HepG2 (cell line): ENCODE results near the gene FBP2. TPM values are rescaled to one million over a fixed set of nuclear protein-coding genes. Genes with fewer than 3 reads are reported as not detected.

Source experiments
- ATAC-seq: fragments of 200-7000 bp; cut with Tn5 transposase; 3 replicates; pipeline ENCODE4 v1.9.1; 2020; ENCODE audit warnings: mild to moderate bottlenecking, moderate library complexity
- BruUV-seq: library from RNA; stranded (reverse); fragments of 400-500 nt; replicated peaks from 2 replicates; lab custom pipeline; 2021; lab: Mats Ljungman, UMichigan
- CTCF ChIA-PET: fragments of 300-600 bp; formaldehyde crosslinking; extraction: SDS; loops from one replicate; lab custom pipeline; 2021; ENCODE audit warnings: low total read pairs, inconsistent platforms, low intra/inter-chr PET ratio; lab: Yijun Ruan, JAX
- POLR2A ChIA-PET: fragments of 350-600 bp; sonication (Branson Sonifier 250); formaldehyde crosslinking; loops from one replicate; lab custom pipeline; 2020; ENCODE audit warnings: antibody characterized with exemption, inconsistent platforms; lab: Yijun Ruan, JAX
- DNase-seq: peaks from one replicate; pipeline ENCODE4 v3.0.0-alpha.2; 2015; ENCODE audit warnings: low spot score
- FAIRE-seq: peaks from 3 replicates; lab custom pipeline; 2011; peaks lifted over from hg19 to GRCh38; lab: Jason Lieb, UNC
- H2AFZ ChIP-seq: one replicate; pipeline ENCODE4 v1.6.1; 2011; ENCODE audit warnings: low read length, inconsistent platforms
- H3K27ac ChIP-seq: fragments of 300-600 bp; 3 replicates; pipeline ENCODE4 v1.8.0; 2011; ENCODE audit warnings: mixed run types, mild to moderate bottlenecking, mixed read lengths, low read length, inconsistent platforms; ENCODE audit not compliant: insufficient read depth; ENCODE audit errors: extremely low read length
- H3K27me3 ChIP-seq, 2 experiments: fragments of 200-600 bp in 1 of 2; 2 replicates in 1 of 2; 3 replicates in 1 of 2; pipeline versions ENCODE4 v1.6.0 to v1.8.0; 2011; ENCODE audit warnings: low read length in 2 of 2, mild to moderate bottlenecking in 2 of 2, moderate library complexity in 2 of 2, inconsistent platforms in 1 of 2; ENCODE audit not compliant: insufficient read depth in 2 of 2, control insufficient read depth in 1 of 2
- H3K36me3 ChIP-seq, 2 experiments: fragments of 200-600 bp in 1 of 2; replicated peaks in 1 of 2; 2 replicates in 1 of 2; 3 replicates in 1 of 2; pipeline versions ENCODE4 v1.5.1 to v1.8.0; 2011; ENCODE audit warnings: low read length in 2 of 2, inconsistent platforms in 1 of 2; ENCODE audit not compliant: insufficient read depth in 2 of 2, control insufficient read depth in 1 of 2
- H3K4me1 ChIP-seq: 2 replicates; pipeline ENCODE4 v1.5.1; 2012; ENCODE audit warnings: low read length, inconsistent platforms; ENCODE audit not compliant: insufficient read depth
- H3K4me2 ChIP-seq: 2 replicates; pipeline ENCODE4 v1.6.0; 2011; ENCODE audit warnings: low read depth, low read length, inconsistent platforms
- H3K4me3 ChIP-seq, 3 experiments: fragments of 200-600 bp in 1 of 3; sonication (generic), shearing (Covaris generic) in 1 of 3; replicated peaks in 1 of 3; 2 replicates each; pipeline ENCODE4 v1.5.1; 2011 to 2016; ENCODE audit warnings: low read length in 3 of 3, inconsistent platforms in 2 of 3, low read depth in 2 of 3, mild to moderate bottlenecking in 2 of 3, control low read depth in 1 of 3, mixed read lengths in 1 of 3; ENCODE audit not compliant: insufficient read depth in 1 of 3
- H3K79me2 ChIP-seq: one replicate; pipeline ENCODE4 v1.6.1; 2011; ENCODE audit warnings: low read length, inconsistent platforms; ENCODE audit not compliant: insufficient read depth
- H3K9ac ChIP-seq: 2 replicates; pipeline ENCODE4 v1.6.0; 2011; ENCODE audit warnings: mild to moderate bottlenecking, low read depth, low read length, inconsistent platforms; ENCODE audit not compliant: insufficient read depth
- H3K9me3 ChIP-seq: 2 replicates; pipeline ENCODE4 v1.5.1; 2012; ENCODE audit warnings: mild to moderate bottlenecking, low read length
- H4K20me1 ChIP-seq: 2 replicates; pipeline ENCODE4 v1.6.0; 2011; ENCODE audit warnings: inconsistent platforms, mild to moderate bottlenecking, low read length, moderate library complexity; ENCODE audit not compliant: insufficient read depth
- IRX3 ChIP-seq: sonication (generic); formaldehyde crosslinking; IDR thresholded peaks from 2 replicates; pipeline ENCODE4 v1.8.1; 2023; ENCODE audit warnings: mild to moderate bottlenecking, low read depth, missing genetic modification reagents, borderline replicate concordance
- PCBP1 ChIP-seq: fragments of 200-400 bp; formaldehyde crosslinking; IDR thresholded peaks from 2 replicates; pipeline ENCODE4 v1.6.1; 2017; ENCODE audit warnings: mild to moderate bottlenecking, low read depth, low read length, borderline replicate concordance
- ZKSCAN1 ChIP-seq: fragments of 150-350 bp; IDR thresholded peaks from 2 replicates; pipeline ENCODE4 v1.6.1; 2014; ENCODE audit warnings: low read length
- ZNF121 ChIP-seq: sonication (generic); formaldehyde crosslinking; IDR thresholded peaks from 2 replicates; pipeline ENCODE4 v1.5.0; 2020; ENCODE audit warnings: mild to moderate bottlenecking, missing genetic modification reagents
- WGBS: methylation state at CpG from one replicate; pipeline ENCODE4 v1.1.6; 2017; ENCODE audit warnings: low lambda C conversion rate; 5-methylcytosine and 5-hydroxymethylcytosine counted together
- in situ Hi-C: cut with HindIII; loops from 2 replicates; pipeline ENCODE4 v1.10.0; 2017; ENCODE audit warnings: low pct_unique_long_range_greater_than_20kb; ENCODE audit not compliant: extremely low pct_ligation_motif_present
- intact Hi-C: fragments of 100-400 bp; cut with micrococcal nuclease; formaldehyde crosslinking; loops from one replicate; pipeline ENCODE4 v1.10.0; 2022; ENCODE audit not compliant: unreplicated experiment
- polyA plus RNA-seq, 8 experiments: library from polyadenylated mRNA; depleted of rRNA in 3 of 8; stranded (reverse) in 7 of 8; unstranded in 1 of 8; fragments of >200 nt; fragmentation: Illumina TruSeq in 4 of 8; extraction: Trizol in 4 of 8; gene quantifications; 2 replicates each; pipeline versions ENCODE4 v1.2.1 to v1.2.3, GENCODE V29; 2011 to 2016; ENCODE audit warnings: low read depth in 4 of 8, missing spikeins in 1 of 8, mixed read lengths in 1 of 8; ENCODE audit not compliant: insufficient read depth in 1 of 8
- total RNA-seq, 5 experiments: library from RNA; depleted of rRNA; stranded (reverse); fragments of >200 nt; fragmentation: Illumina TruSeq; extraction: Trizol; gene quantifications; 2 replicates each; pipeline ENCODE4 v1.2.3, GENCODE V29; 2016; ENCODE audit warnings: low read depth in 1 of 5
- TF ChIP-seq, protein P1 (sequence below): sonication (generic); formaldehyde crosslinking; IDR thresholded peaks from 2 replicates; pipeline ENCODE4 v1.8.0; 2022; ENCODE audit warnings: mild to moderate bottlenecking, missing genetic modification reagents, moderate library complexity

The FBP2 gene
- total and polyA plus RNA-seq, 2 of the 13 experiments (the other 11 are each of a cell fraction or from before 2014, with no cell fraction given): not detected

GRCh38 chr9:94586316-94586715 lies 7.3 kb downstream of the FBP2 start:
- DNase-seq (no peak), FAIRE-seq (no peak), ATAC-seq (peak; percentile 24; the same call in 1 of the 3 replicates)
- H3K27me3 ChIP-seq: peaks cover 3 to 21% of the 10 kb centered on the region in 2 experiments; a peak in 3 of 5 replicates
- POLR2A ChIA-PET: interaction anchor here (0.8 kb wide), 1 partner anchor 32 kb away, joined by 3 read pairs; the partner anchor contains the start of gene PCAT7
- H3K4me2 ChIP-seq: peak overlapping the region; percentile 76
- TF ChIP-seq ZNF121 (CRISPR knock-in tag) (peak; percentile 57; the same call in 1 of the 2 replicates), ZKSCAN1 (no peak)
- no peaks in the 10 kb centered on the region for H3K36me3 ChIP-seq
- H3K9me3 ChIP-seq: no peaks in the 10 kb centered on the region
- H3K9ac ChIP-seq: no peak overlapping the region
- H3K4me3 ChIP-seq: peak overlapping the region; percentile 15 to 45 (median 35); a peak in 4 of 6 replicates
- no peak overlapping the region for H2AFZ ChIP-seq
- H4K20me1 ChIP-seq: no peaks in the 10 kb centered on the region
- peaks cover 15% of the 10 kb centered on the region for H3K4me1 ChIP-seq
- no TSS peak for BruUV-seq
- intact Hi-C loops: no loop called here
- no peak overlapping the region for H3K27ac ChIP-seq
- no peaks in the 10 kb centered on the region for H3K79me2 ChIP-seq
- CTCF ChIA-PET: no interaction called here
- in situ Hi-C loops: no loop called here
- 17% methylated on average over 4 of the region's 4 CpGs for WGBS

DNA sequence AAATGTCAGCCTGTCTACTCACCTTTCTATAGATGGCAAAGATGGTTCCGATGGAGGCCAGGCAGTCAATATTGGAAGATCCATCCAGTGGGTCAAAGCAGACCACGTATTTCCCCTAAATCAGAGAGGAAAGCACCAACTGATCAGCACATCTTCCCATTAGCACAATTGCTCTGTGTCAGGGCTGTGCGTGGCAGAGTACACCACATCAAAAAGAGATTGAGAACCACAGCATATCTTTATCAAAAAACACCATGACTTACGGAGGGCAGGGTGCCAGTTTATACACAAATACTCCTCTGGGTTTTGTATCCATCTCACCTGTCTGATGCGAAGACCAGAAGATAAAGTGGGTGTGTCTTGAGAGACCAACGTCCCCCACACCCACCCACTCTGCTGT lies 9.1 kb downstream of the FBP2 start:
- no peak for ATAC-seq
- H2AFZ ChIP-seq: no peak overlapping the region
- no peaks in the 10 kb centered on the region for H3K36me3 ChIP-seq
- H3K4me1 ChIP-seq: peaks cover 15% of the 10 kb centered on the region
- intact Hi-C loops (no loop called here), in situ Hi-C loops (no loop called here)
- POLR2A ChIA-PET: no interaction called here
- no peak overlapping the region for H3K4me3 ChIP-seq
- no peak for FAIRE-seq
- TF ChIP-seq PCBP1 (no peak), IRX3 (CRISPR knock-in tag) (no peak)
- TF ChIP-seq, protein P1, sequence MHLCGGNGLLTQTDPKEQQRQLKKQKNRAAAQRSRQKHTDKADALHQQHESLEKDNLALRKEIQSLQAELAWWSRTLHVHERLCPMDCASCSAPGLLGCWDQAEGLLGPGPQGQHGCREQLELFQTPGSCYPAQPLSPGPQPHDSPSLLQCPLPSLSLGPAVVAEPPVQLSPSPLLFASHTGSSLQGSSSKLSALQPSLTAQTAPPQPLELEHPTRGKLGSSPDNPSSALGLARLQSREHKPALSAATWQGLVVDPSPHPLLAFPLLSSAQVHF (CRISPR knock-in tag): no peak
- H3K4me2 ChIP-seq: no peak overlapping the region
- no peaks in the 10 kb centered on the region for H3K9me3 ChIP-seq
- peaks cover 3 to 21% of the 10 kb centered on the region in 2 experiments; a peak in 3 of 5 replicates for H3K27me3 ChIP-seq
- 57% methylated on average over 6 of the region's 6 CpGs for WGBS
- no peaks in the 10 kb centered on the region for H4K20me1 ChIP-seq
- CTCF ChIA-PET: no interaction called here
- no peak for DNase-seq
- no TSS peak for BruUV-seq
- no peak overlapping the region for H3K27ac ChIP-seq
- H3K79me2 ChIP-seq: no peaks in the 10 kb centered on the region
- H3K9ac ChIP-seq: no peak overlapping the region
